ENCODE results near the gene ARID1A. TPM values are rescaled to one million over a fixed set of nuclear protein-coding genes. Genes with fewer than 3 reads are reported as not detected.

The ARID1A gene
- total and polyA plus RNA-seq, 2 of the 4 experiments (the other 2 are of a cell fraction): 14.0 to 40.7 TPM

GRCh38 chr1:26811057-26811456 lies 115.2 kb downstream of the ARID1A start:
- Histone ChIP-seq H3K79me1 (ENCODE audit: low read depth in 1 of 2, low read length in 2 of 2) (no peaks in the 10 kb centered on the region), H2AK9ac (replicated peaks; ENCODE audit: low read depth, low read length, poor library complexity) (no peak overlapping the region), H3K23ac (ENCODE audit: low read depth, low read length) (no peak overlapping the region), H3K14ac (replicated peaks; ENCODE audit: low read depth, low read length) (no peak overlapping the region), H3K9me1 (ENCODE audit: insufficient read depth, low read length) (no peaks in the 10 kb centered on the region), H3K36me3 (ENCODE audit: control insufficient read depth, insufficient read depth, low read length) (no peaks in the 10 kb centered on the region), H3K18ac (ENCODE audit: low read depth, low read length) (no peak overlapping the region), H4K5ac (ENCODE audit: low read depth, low read length) (no peak overlapping the region), H4K20me1 (ENCODE audit: insufficient read depth, low read length) (no peaks in the 10 kb centered on the region), H3K4me2 (ENCODE audit: low read depth, low read length) (no peak overlapping the region), H2AK5ac (ENCODE audit: low read depth, low read length) (no peak overlapping the region), H3K4me3 (ENCODE audit: insufficient read depth, low read depth, low read length) (no peak overlapping the region), H3K56ac (ENCODE audit: extremely low read depth, insufficient read depth, low read length) (no peak overlapping the region), H3K27me3 (ENCODE audit: control insufficient read depth, insufficient read depth, low read length) (no peaks in the 10 kb centered on the region), H3K9me3 (ENCODE audit: control insufficient read depth, insufficient read depth, low read length) (peaks cover 4% of the 10 kb centered on the region), H4K8ac (ENCODE audit: low read depth in 2 of 2, low read length in 2 of 2) (no peak overlapping the region), H2BK20ac (ENCODE audit: low read depth, low read length) (no peak overlapping the region), H2AFZ (replicated peaks; ENCODE audit: low read length, poor library complexity) (no peak overlapping the region), H2BK120ac (ENCODE audit: low read depth, low read length) (no peak overlapping the region), H3K9ac (ENCODE audit: low read depth, low read length) (no peak overlapping the region), H4K91ac (ENCODE audit: insufficient read depth, low read depth, low read length) (no peak overlapping the region), H3K4me1 (ENCODE audit: control insufficient read depth, insufficient read depth, low read length) (no peaks in the 10 kb centered on the region), H3K27ac (ENCODE audit: insufficient read depth, low read length) (no peak overlapping the region), H2BK15ac (ENCODE audit: low read depth, low read length) (no peak overlapping the region), H3K4ac (ENCODE audit: low read depth, low read length) (no peak overlapping the region), H2BK5ac (ENCODE audit: low read depth, low read length, poor library complexity, severe bottlenecking) (no peak overlapping the region)
- WGBS, 2 experiments (ENCODE audit: extremely low coverage in 2 of 2, insufficient read length in 1 of 2): 50% methylated on average over 2 of the region's 4 CpGs; no CpG with 5 or more reads in 1 of the 2 experiments
- intact Hi-C loops (cut with micrococcal nuclease): no loop called here
- DNase-seq (no peak), ATAC-seq (ENCODE audit: low read depth) (no peak)
- dilution Hi-C loops (cut with HindIII; ENCODE audit: low sequenced_read_pairs, unreplicated experiment): no loop called here
- in situ Hi-C loops (cut with MboI; ENCODE audit: low sequenced_read_pairs): no loop called here
- ChIA-PET CTCF (interaction anchor here (0.6 to 1.4 kb wide), 6 partner anchors 10 to 336 kb away, joined by 3 to 6 read pairs (median 3); no protein-coding TSS in a partner anchor), POLR2A (ENCODE audit: unreplicated experiment) (no interaction called here)
- no TSS peak for BruUV-seq (replicated peaks)
- TF ChIP-seq MAFK (IDR thresholded peaks at IDR 0.05; ENCODE audit: low read depth, low read length) (no peak), POLR2A (IDR thresholded peaks at IDR 0.05; ENCODE audit: low read depth, low read length) (no peak), RFX5 (IDR thresholded peaks at IDR 0.05; ENCODE audit: low read depth, low read length) (no peak), ELK1 (IDR thresholded peaks at IDR 0.05; ENCODE audit: borderline replicate concordance, low read depth, low read length) (no peak), NFE2L2 (IDR thresholded peaks at IDR 0.05; ENCODE audit: low read depth, low read length) (no peak), CTCF (conservative IDR thresholded peaks at IDR 0.05; ENCODE audit: low read depth, low read length) (no peak), CHD1 (IDR thresholded peaks at IDR 0.05; ENCODE audit: low read depth, low read length) (no peak)
